C4-2B (cell line): Measurements from ENCODE around the gene VMAC.

ENCODE experiments used
- ZFX ChIP-seq: fragments of 450-650 bp; IDR thresholded peaks from 2 replicates; pipeline ENCODE4 v1.6.1; 2017
- TF ChIP-seq, protein P1 (sequence below): fragments of 450-650 bp; conservative IDR thresholded peaks from 2 replicates; pipeline ENCODE4 v1.5.1; 2017; ENCODE audit warnings: mild to moderate bottlenecking

DNA sequence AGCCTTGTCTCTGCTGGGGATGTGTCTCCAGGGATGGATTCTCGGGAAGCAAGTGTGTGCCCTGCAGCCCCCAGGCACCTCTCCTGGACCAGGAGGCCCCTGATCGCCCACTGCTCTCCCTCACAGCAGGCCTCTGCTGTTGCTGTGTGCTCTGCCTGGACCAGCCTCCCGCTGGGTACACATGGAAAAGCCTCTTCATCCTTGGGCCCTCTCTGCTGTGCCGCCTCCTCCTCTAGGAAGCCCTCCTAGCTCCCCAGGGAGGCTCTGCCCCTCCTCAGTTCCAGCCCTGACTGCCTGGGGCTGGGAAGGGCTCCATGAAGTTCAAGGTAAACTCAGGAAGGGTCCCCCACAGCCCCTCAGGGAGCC lies 13.1 kb upstream of the VMAC start:
- TF ChIP-seq, protein P1, sequence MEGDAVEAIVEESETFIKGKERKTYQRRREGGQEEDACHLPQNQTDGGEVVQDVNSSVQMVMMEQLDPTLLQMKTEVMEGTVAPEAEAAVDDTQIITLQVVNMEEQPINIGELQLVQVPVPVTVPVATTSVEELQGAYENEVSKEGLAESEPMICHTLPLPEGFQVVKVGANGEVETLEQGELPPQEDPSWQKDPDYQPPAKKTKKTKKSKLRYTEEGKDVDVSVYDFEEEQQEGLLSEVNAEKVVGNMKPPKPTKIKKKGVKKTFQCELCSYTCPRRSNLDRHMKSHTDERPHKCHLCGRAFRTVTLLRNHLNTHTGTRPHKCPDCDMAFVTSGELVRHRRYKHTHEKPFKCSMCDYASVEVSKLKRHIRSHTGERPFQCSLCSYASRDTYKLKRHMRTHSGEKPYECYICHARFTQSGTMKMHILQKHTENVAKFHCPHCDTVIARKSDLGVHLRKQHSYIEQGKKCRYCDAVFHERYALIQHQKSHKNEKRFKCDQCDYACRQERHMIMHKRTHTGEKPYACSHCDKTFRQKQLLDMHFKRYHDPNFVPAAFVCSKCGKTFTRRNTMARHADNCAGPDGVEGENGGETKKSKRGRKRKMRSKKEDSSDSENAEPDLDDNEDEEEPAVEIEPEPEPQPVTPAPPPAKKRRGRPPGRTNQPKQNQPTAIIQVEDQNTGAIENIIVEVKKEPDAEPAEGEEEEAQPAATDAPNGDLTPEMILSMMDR = no peak
- no peak for TF ChIP-seq ZFX
